Measurements from ENCODE around the gene TMEM196. TPM values are rescaled to one million over a fixed set of nuclear protein-coding genes. Genes with fewer than 3 reads are reported as not detected.

TMEM196 gene
- total and polyA plus RNA-seq, 9 of the 15 experiments (the other 6 are each of a cell fraction or from before 2014, with no cell fraction given): not detected

GRCh38 chr7:19747740-19748339, 25.6 kb downstream of the TMEM196 start:
- H2AFZ ChIP-seq (ENCODE audit: low read depth, low read length): no peak overlapping the region
- no peak overlapping the region for H3K27ac ChIP-seq (ENCODE audit: extremely low read depth, low read depth, low read length)
- DNase-seq (ENCODE audit: extremely low read depth in 1 of 4, low spot score in 3 of 4) (peak; percentile 16 to 45 (median 23)), FAIRE-seq (peak; percentile 46), ATAC-seq (peak; percentile 75)
- H3K27me3 ChIP-seq (ENCODE audit: control insufficient read depth in 2 of 2, insufficient read depth in 2 of 2, low read length in 2 of 2): no peaks in the 10 kb centered on the region
- 7% methylated on average over 4 of the region's 4 CpGs for WGBS (ENCODE audit: insufficient coverage, low coverage, missing lambda C conversion rate)
- POLR2A ChIA-PET: interaction anchor here (0.7 to 1.1 kb wide), 2 partner anchors 298 to 850 kb away, joined by 3 to 5 read pairs; no protein-coding TSS in a partner anchor
- H3K9me1 ChIP-seq (ENCODE audit: control insufficient read depth, insufficient read depth, low read length): no peaks in the 10 kb centered on the region
- CTCF ChIA-PET (ENCODE audit: low intra/inter-chr PET ratio): interaction anchor here (0.8 to 1.6 kb wide), 4 partner anchors 563 to 1211 kb away, joined by 3 read pairs; no protein-coding TSS in a partner anchor
- H3K4me1 ChIP-seq (replicated peaks in 1 of 2; ENCODE audit: control insufficient read depth in 2 of 2, insufficient read depth in 2 of 2, low read length in 2 of 2): no peaks in the 10 kb centered on the region
- in situ Hi-C loops (cut with MboI): loop anchor here (10.0 kb wide), 1 partner anchor 697 kb away; no protein-coding TSS in a partner anchor
- no peaks in the 10 kb centered on the region for H4K20me1 ChIP-seq (replicated peaks; ENCODE audit: control insufficient read depth, insufficient read depth, low read length)
- H3K9ac ChIP-seq (ENCODE audit: insufficient read depth in 1 of 2, low read depth in 2 of 2, low read length in 2 of 2): no peak overlapping the region
- H3K79me2 ChIP-seq (ENCODE audit: control insufficient read depth, insufficient read depth, low read length): no peaks in the 10 kb centered on the region
- no peaks in the 10 kb centered on the region for H3K9me3 ChIP-seq (replicated peaks; ENCODE audit: control insufficient read depth, insufficient read depth, low read depth, low read length)
- no TSS peak for BruUV-seq (replicated peaks)
- intact Hi-C loops (cut with micrococcal nuclease): loop anchor here (2.0 kb wide), 2 partner anchors 693 to 851 kb away; no protein-coding TSS in a partner anchor
- H3K36me3 ChIP-seq (ENCODE audit: control insufficient read depth, insufficient read depth, low read length): no peaks in the 10 kb centered on the region
- H3K4me2 ChIP-seq (ENCODE audit: insufficient read depth, low read length): no peak overlapping the region
- no peak overlapping the region for H3K4me3 ChIP-seq
- TF ChIP-seq ZNF224 (CRISPR knock-in tag; IDR thresholded peaks at IDR 0.05) (no peak), ZZZ3 (IDR thresholded peaks at IDR 0.05) (no peak), SMC3 (conservative IDR thresholded peaks at IDR 0.05; ENCODE audit: insufficient read depth, low read depth, low read length) (0 out of 2 replicates have a peak, but pooled peaks have one; percentile 38), PTTG1 (tag; IDR thresholded peaks at IDR 0.05; ENCODE audit: low read depth) (no peak), HCFC1 (IDR thresholded peaks at IDR 0.05; ENCODE audit: low read depth, low read length) (no peak), REST (IDR thresholded peaks at IDR 0.05; ENCODE audit: borderline replicate concordance) (peak; percentile 25; the same call in 1 of the 2 replicates), REST (CRISPR knock-in tag; IDR thresholded peaks at IDR 0.05; ENCODE audit: low read depth) (no peak), ZNF75A (CRISPR knock-in tag; IDR thresholded peaks at IDR 0.05) (no peak), RFX5 (IDR thresholded peaks at IDR 0.05; ENCODE audit: low read depth, low read length) (no peak), BDP1 (IDR thresholded peaks at IDR 0.05; ENCODE audit: insufficient read depth, insufficient read length) (no peak)
- TF ChIP-seq, protein P1, sequence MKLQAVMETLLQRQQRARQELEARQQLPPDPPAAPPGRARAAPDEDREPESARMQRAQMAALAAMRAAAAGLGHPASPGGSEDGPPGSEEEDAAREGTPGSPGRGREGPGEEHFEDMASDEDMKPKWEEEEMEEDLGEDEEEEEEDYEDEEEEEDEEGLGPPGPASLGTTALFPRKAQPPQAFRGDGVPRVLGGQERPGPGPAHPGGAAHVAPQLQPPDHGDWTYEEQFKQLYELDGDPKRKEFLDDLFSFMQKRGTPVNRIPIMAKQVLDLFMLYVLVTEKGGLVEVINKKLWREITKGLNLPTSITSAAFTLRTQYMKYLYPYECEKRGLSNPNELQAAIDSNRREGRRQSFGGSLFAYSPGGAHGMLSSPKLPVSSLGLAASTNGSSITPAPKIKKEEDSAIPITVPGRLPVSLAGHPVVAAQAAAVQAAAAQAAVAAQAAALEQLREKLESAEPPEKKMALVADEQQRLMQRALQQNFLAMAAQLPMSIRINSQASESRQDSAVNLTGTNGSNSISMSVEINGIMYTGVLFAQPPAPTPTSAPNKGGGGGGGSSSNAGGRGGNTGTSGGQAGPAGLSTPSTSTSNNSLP (IDR thresholded peaks at IDR 0.05; ENCODE audit: borderline replicate concordance, low read depth, low read length): no peak

Data from K562 (cell line).